GM18951 (cell line): ENCODE measurements around the gene GPER1.

ENCODE experiments used
- POLR2A ChIP-seq: IDR thresholded peaks from 4 replicates; pipeline ENCODE4 v1.6.1; 2011; ENCODE audit warnings: mild to moderate bottlenecking; ENCODE audit not compliant: insufficient read length, insufficient read depth; ENCODE audit errors: extremely low read depth
- in situ Hi-C: fragments of 300-500 bp; cut with MboI; formaldehyde crosslinking; loops from one replicate; pipeline ENCODE4 v1.12.0; 2022; ENCODE audit warnings: low sequenced_read_pairs, mixed read lengths, inconsistent platforms; ENCODE audit not compliant: unreplicated experiment

The GPER1 gene

GRCh38 chr7:1056785-1057410 lies 31.0 kb upstream of the GPER1 start:
- in situ Hi-C loops, result no loop called here
- no peak for TF ChIP-seq POLR2A

- in situ Hi-C loops, result no loop called here
- TF ChIP-seq POLR2A, result no peak
These were observed 30.3 kb upstream of the GPER1 start for GRCh38 chr7:1057416-1058291.

GRCh38 chr7:1058311-1058710 lies 29.6 kb upstream of the GPER1 start:
- TF ChIP-seq POLR2A, result no peak
- in situ Hi-C loops, result no loop called here

GRCh38 chr7:1058821-1059199 lies 29.1 kb upstream of the GPER1 start:
- in situ Hi-C loops, result no loop called here
- no peak for TF ChIP-seq POLR2A

GRCh38 chr7:1059200-1060091 lies 28.5 kb upstream of the GPER1 start:
- no peak for TF ChIP-seq POLR2A
- in situ Hi-C loops, result loop anchor here (5.0 kb wide), 1 partner anchor 62 kb away; no protein-coding TSS in a partner anchor

- in situ Hi-C loops, result loop anchor here (5.0 kb wide), 1 partner anchor 63 kb away; no protein-coding TSS in a partner anchor
- no peak for TF ChIP-seq POLR2A
These were observed 27.4 kb upstream of the GPER1 start for GRCh38 chr7:1060315-1061072.

- in situ Hi-C loops, result loop anchor here (5.0 kb wide), 1 partner anchor 64 kb away; no protein-coding TSS in a partner anchor
- TF ChIP-seq POLR2A, result no peak
These were observed 26.7 kb upstream of the GPER1 start for GRCh38 chr7:1061180-1061579.

- TF ChIP-seq POLR2A, result peak; percentile 35
- in situ Hi-C loops, result loop anchor here (5.0 kb wide), 1 partner anchor 65 kb away; no protein-coding TSS in a partner anchor
These were observed 25.3 kb upstream of the GPER1 start for GRCh38 chr7:1062296-1063294.

- TF ChIP-seq POLR2A, result no peak
- in situ Hi-C loops, result loop anchor here (5.0 kb wide), 1 partner anchor 66 kb away; no protein-coding TSS in a partner anchor
These were observed 24.6 kb upstream of the GPER1 start for GRCh38 chr7:1063361-1063760.

GRCh38 chr7:1064581-1064980 lies 23.3 kb upstream of the GPER1 start:
- in situ Hi-C loops, result loop anchor here (5.0 kb wide), 1 partner anchor 67 kb away; no protein-coding TSS in a partner anchor
- no peak for TF ChIP-seq POLR2A

- in situ Hi-C loops, result no loop called here
- TF ChIP-seq POLR2A, result no peak
These were observed 22.7 kb upstream of the GPER1 start for GRCh38 chr7:1065263-1065584.
